OCI-LY3 (cell line): ENCODE measurements around the gene CNPY4.

ENCODE experiments used
- H2AFZ ChIP-seq: fragments of 200-600, 300-600 bp; shearing (Covaris generic); 2 replicates; pipeline ENCODE4 v1.6.0; 2014; ENCODE audit warnings: antibody characterized with exemption, low read depth, low read length
- H3K27ac ChIP-seq: fragments of 200-600, 300-600 bp; sonication (generic); 2 replicates; pipeline ENCODE4 v1.5.1; 2014; ENCODE audit warnings: mild to moderate bottlenecking, low read length, moderate library complexity, mixed read lengths
- H3K27me3 ChIP-seq: fragments of 200-600, 300-600 bp; sonication (generic); 2 replicates; pipeline ENCODE4 v1.6.1; 2014; ENCODE audit warnings: low read depth, low read length, mixed read lengths
- H3K36me3 ChIP-seq: fragments of 200-600, 300-600 bp; sonication (generic); replicated peaks from 2 replicates; pipeline ENCODE3; 2014; ENCODE audit warnings: low read depth, low read length, mixed read lengths
- H3K4me1 ChIP-seq: fragments of 300-600, 200-600 bp; sonication (generic); 2 replicates; pipeline ENCODE4 v1.6.1; 2014; ENCODE audit warnings: low read length, mixed read lengths
- H3K4me2 ChIP-seq: fragments of 200-600, 300-600 bp; sonication (generic); 2 replicates; pipeline ENCODE4 v1.6.1; 2014; ENCODE audit warnings: low read length, mixed read lengths
- H3K4me3 ChIP-seq: fragments of 300-600, 200-600 bp; sonication (generic); 2 replicates; pipeline ENCODE4 v1.5.1; 2014; ENCODE audit warnings: antibody characterized with exemption, mild to moderate bottlenecking, low read length, moderate library complexity
- H3K79me2 ChIP-seq: fragments of 300-600, 200-600 bp; shearing (Covaris generic); 2 replicates; pipeline ENCODE4 v1.6.1; 2014; ENCODE audit warnings: mild to moderate bottlenecking, low read length, mixed read lengths
- H3K9ac ChIP-seq: fragments of 300-600, 200-600 bp; shearing (Covaris generic); 2 replicates; pipeline ENCODE4 v1.6.0; 2014; ENCODE audit warnings: mild to moderate bottlenecking, low read length, moderate library complexity
- H3K9me3 ChIP-seq: fragments of 200-600, 300-600 bp; shearing (Covaris generic); 2 replicates; pipeline ENCODE4 v1.6.1; 2014; ENCODE audit warnings: low read length, mixed read lengths; ENCODE audit not compliant: insufficient read depth
- H4K20me1 ChIP-seq: fragments of 200-600, 300-600 bp; sonication (generic); 2 replicates; pipeline ENCODE4 v1.6.1; 2016; ENCODE audit warnings: low read length, mixed read lengths; ENCODE audit not compliant: insufficient read depth
- EZH2phosphoT487 ChIP-seq: fragments of 200-600 bp; shearing (Covaris generic); IDR thresholded peaks from 2 replicates; pipeline ENCODE4 v1.6.1; 2018; ENCODE audit warnings: antibody characterized with exemption, mixed run types, low read depth
- TF ChIP-seq, protein P1 (sequence below): fragments of 200-600, 300-600 bp; sonication (generic); IDR thresholded peaks from 2 replicates; pipeline ENCODE4 v1.5.1; 2014; ENCODE audit warnings: antibody characterized with exemption, low read length, low read depth

Gene CNPY4

DNA sequence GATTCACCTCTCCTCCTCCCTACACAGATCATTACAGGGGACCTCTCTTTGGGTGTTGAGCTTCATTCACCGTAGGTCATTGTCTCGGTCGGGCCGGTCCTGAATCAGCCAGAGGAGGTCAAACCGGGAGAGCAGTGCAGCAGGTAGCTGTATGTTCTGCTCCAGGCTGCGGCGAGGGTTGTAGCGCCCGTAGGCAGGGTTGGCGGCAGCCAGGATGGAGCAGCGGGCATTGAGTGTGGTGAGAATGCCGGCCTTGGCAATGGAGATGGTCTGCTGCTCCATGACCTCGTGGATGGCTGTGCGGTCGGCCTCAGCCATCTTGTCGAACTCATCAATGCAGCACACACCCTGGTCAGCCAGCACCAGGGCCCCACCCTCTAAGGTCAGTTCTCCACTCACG is 23.7 kb upstream of the CNPY4 start:
- Histone ChIP-seq H3K4me1 (peaks cover 7% of the 10 kb centered on the region), H3K4me2 (no peak overlapping the region), H3K36me3 (peaks cover 85% of the 10 kb centered on the region), H3K27me3 (no peaks in the 10 kb centered on the region), H3K9me3 (no peaks in the 10 kb centered on the region), H3K9ac (no peak overlapping the region), H3K27ac (no peak overlapping the region), H4K20me1 (peaks cover 40% of the 10 kb centered on the region), H3K4me3 (no peak overlapping the region), H3K79me2 (peaks cover 46% of the 10 kb centered on the region), H2AFZ (no peak overlapping the region)
- TF ChIP-seq, protein P1, sequence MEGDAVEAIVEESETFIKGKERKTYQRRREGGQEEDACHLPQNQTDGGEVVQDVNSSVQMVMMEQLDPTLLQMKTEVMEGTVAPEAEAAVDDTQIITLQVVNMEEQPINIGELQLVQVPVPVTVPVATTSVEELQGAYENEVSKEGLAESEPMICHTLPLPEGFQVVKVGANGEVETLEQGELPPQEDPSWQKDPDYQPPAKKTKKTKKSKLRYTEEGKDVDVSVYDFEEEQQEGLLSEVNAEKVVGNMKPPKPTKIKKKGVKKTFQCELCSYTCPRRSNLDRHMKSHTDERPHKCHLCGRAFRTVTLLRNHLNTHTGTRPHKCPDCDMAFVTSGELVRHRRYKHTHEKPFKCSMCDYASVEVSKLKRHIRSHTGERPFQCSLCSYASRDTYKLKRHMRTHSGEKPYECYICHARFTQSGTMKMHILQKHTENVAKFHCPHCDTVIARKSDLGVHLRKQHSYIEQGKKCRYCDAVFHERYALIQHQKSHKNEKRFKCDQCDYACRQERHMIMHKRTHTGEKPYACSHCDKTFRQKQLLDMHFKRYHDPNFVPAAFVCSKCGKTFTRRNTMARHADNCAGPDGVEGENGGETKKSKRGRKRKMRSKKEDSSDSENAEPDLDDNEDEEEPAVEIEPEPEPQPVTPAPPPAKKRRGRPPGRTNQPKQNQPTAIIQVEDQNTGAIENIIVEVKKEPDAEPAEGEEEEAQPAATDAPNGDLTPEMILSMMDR = no peak
- TF ChIP-seq EZH2phosphoT487 = no peak

DNA sequence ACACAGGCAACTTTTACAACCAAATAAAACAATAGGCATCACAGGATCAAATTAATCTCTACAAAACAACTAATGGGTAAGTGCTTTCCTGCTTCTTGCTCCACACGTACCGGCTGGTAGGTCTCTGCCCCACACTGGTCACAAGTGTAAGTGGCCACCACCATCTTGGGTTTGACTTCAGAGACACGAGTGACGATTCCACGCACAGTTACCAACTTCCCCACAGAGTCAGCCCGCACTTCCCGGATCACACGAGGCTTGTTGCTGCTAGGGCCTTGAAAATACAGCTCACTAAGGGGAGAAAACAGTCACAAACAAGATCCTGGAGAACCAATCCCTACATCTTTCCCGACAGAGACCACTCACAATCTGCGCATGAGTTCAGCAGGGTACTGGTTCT is 20.5 kb upstream of the CNPY4 start:
- H3K4me1 ChIP-seq = peaks cover 12% of the 10 kb centered on the region
- H3K4me2 ChIP-seq = no peak overlapping the region
- H3K79me2 ChIP-seq = peaks cover 59% of the 10 kb centered on the region
- H3K9ac ChIP-seq = no peak overlapping the region
- peaks cover 54% of the 10 kb centered on the region for H3K36me3 ChIP-seq
- TF ChIP-seq EZH2phosphoT487 = no peak
- TF ChIP-seq, protein P1 = no peak
- no peak overlapping the region for H3K27ac ChIP-seq
- H3K27me3 ChIP-seq = no peaks in the 10 kb centered on the region
- no peak overlapping the region for H2AFZ ChIP-seq
- H4K20me1 ChIP-seq = peaks cover 34% of the 10 kb centered on the region
- no peak overlapping the region for H3K4me3 ChIP-seq
- H3K9me3 ChIP-seq = no peaks in the 10 kb centered on the region

DNA sequence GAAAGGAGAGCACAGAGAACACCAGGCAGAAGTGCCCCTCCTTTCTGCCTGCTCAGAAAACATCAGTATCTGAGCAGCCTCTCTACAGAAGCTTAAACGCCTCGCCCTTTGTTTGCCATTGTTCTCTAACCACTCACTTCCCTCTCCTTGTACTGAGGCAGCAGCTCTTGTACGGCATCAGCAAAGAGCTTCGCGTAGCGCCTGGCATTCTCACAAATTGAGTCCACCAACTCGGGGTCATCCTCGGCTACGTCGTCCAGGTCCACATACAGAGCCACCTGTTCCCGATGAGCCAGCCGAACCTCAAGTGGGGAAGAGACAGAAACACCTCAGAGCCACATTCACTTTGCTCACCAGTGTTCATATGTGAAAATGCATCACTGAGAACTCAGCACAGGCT is 20.0 kb upstream of the CNPY4 start:
- H3K9me3 ChIP-seq = no peaks in the 10 kb centered on the region
- peak overlapping the region; percentile 77 for H3K4me2 ChIP-seq
- peaks cover 48% of the 10 kb centered on the region for H3K36me3 ChIP-seq
- H2AFZ ChIP-seq = no peak overlapping the region
- peak overlapping the region; percentile 99; the same call in 1 of the 2 replicates for H3K9ac ChIP-seq
- H3K79me2 ChIP-seq = peaks cover 59% of the 10 kb centered on the region
- TF ChIP-seq, protein P1 = no peak
- TF ChIP-seq EZH2phosphoT487 = no peak
- peak overlapping the region; percentile 90 for H3K4me3 ChIP-seq
- H4K20me1 ChIP-seq = peaks cover 34% of the 10 kb centered on the region
- H3K27ac ChIP-seq = peak overlapping the region; percentile 90; the same call in 1 of the 2 replicates
- H3K27me3 ChIP-seq = no peaks in the 10 kb centered on the region
- peaks cover 12% of the 10 kb centered on the region for H3K4me1 ChIP-seq

DNA sequence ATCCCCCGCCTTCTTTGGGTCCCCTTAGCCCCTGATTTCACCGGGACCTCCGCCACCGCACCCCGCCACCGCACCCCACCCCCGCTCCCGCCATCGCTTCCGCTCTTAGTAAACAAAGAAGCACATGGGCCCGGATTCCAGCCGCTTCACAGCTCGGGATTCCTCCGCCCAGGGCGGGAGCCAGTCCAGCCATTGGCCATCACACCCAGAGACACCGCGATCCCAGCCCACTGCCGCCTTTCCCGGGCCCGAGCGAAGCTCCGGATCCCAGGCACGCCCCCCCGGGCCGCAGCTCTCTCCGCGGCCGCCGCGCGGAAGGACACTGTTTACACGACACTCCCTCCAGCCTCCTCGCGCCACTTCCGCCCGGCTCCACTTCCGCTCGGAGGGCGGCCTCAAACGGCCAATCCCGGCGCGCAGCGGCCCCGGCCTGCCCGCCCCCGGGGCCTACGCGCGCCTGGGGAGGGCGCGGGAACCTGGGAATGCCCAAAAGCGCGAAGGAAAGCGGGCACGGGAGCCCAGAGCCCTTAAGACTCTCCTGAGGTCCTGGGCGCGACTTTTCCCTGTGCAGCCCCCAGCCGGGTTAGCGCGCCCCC is 18.9 kb upstream of the CNPY4 start:
- TF ChIP-seq, protein P1 = no peak
- no peak for TF ChIP-seq EZH2phosphoT487
- no peaks in the 10 kb centered on the region for H3K9me3 ChIP-seq
- H4K20me1 ChIP-seq = peaks cover 30% of the 10 kb centered on the region
- H3K4me2 ChIP-seq = peak overlapping the region; percentile 77
- peak overlapping the region; percentile 99 for H3K9ac ChIP-seq
- no peak overlapping the region for H2AFZ ChIP-seq
- peaks cover 41% of the 10 kb centered on the region for H3K36me3 ChIP-seq
- H3K4me1 ChIP-seq = peaks cover 12% of the 10 kb centered on the region
- peak overlapping the region; percentile 90 for H3K27ac ChIP-seq
- H3K27me3 ChIP-seq = no peaks in the 10 kb centered on the region
- H3K4me3 ChIP-seq = peak overlapping the region; percentile 90
- peaks cover 59% of the 10 kb centered on the region for H3K79me2 ChIP-seq
